GM23338 (cell line): ENCODE data around the gene EFCC1. TPM values are rescaled to one million over a fixed set of nuclear protein-coding genes. Genes with fewer than 3 reads are reported as not detected.

Experiments used
- ATAC-seq: fragments of 200-7000 bp; cut with Tn5 transposase; 3 replicates; pipeline ENCODE4 v1.9.1; 2020
- DNase-seq: peaks from one replicate; pipeline ENCODE4 v3.0.0-alpha.2; 2015; ENCODE audit warnings: low spot score
- H2AFZ ChIP-seq: fragments of 200-600 bp; sonication (generic); 2 replicates; pipeline ENCODE4 v1.8.0; 2016; ENCODE audit warnings: antibody characterized with exemption, mild to moderate bottlenecking, moderate library complexity
- H3F3A ChIP-seq: fragments of 200-600 bp; sonication (generic); replicated peaks from 2 replicates; pipeline ENCODE4 v1.8.0; 2017; ENCODE audit warnings: antibody characterized with exemption, mixed run types, low read depth
- H3K27ac ChIP-seq: fragments of 200-600 bp; sonication (generic); 2 replicates; pipeline ENCODE4 v1.6.1; 2016; ENCODE audit warnings: low read depth
- H3K27me3 ChIP-seq: fragments of 200-600 bp; sonication (generic); 2 replicates; pipeline ENCODE4 v1.8.0; 2016; ENCODE audit warnings: mild to moderate bottlenecking, mixed run types, moderate library complexity; ENCODE audit not compliant: insufficient read depth
- H3K36me3 ChIP-seq: fragments of 200-600 bp; sonication (generic); 2 replicates; pipeline ENCODE4 v1.8.0; 2016; ENCODE audit warnings: mild to moderate bottlenecking; ENCODE audit not compliant: insufficient read depth
- H3K4me1 ChIP-seq: fragments of 200-600 bp; sonication (generic); 2 replicates; pipeline ENCODE4 v1.8.0; 2016; ENCODE audit warnings: mild to moderate bottlenecking, moderate library complexity; ENCODE audit not compliant: insufficient read depth
- H3K4me2 ChIP-seq: fragments of 200-600 bp; sonication (generic); 2 replicates; pipeline ENCODE4 v1.7.1; 2017; ENCODE audit warnings: mixed run types
- H3K4me3 ChIP-seq: fragments of 200-600 bp; sonication (generic); 2 replicates; pipeline ENCODE4 v1.6.1; 2016; ENCODE audit warnings: mixed run types
- H3K79me2 ChIP-seq: fragments of 200-600 bp; sonication (generic); replicated peaks from 2 replicates; pipeline ENCODE4 v1.8.0; 2017; ENCODE audit warnings: mild to moderate bottlenecking; ENCODE audit not compliant: insufficient read depth
- H3K9me2 ChIP-seq: fragments of 200-600 bp; sonication (generic); 2 replicates; pipeline ENCODE4 v1.8.0; 2017; ENCODE audit not compliant: insufficient read depth
- H4K20me1 ChIP-seq: fragments of 200-600 bp; sonication (generic); replicated peaks from 2 replicates; pipeline ENCODE4 v1.8.0; 2017; ENCODE audit warnings: mild to moderate bottlenecking; ENCODE audit not compliant: insufficient read depth
- H3K27ac Mint-ChIP-seq: 2 replicates; pipeline ENCODE4 v1.8.0; 2020; ENCODE audit warnings: inconsistent platforms, mild to moderate bottlenecking, moderate library complexity, mixed read lengths
- H3K27me3 Mint-ChIP-seq: 3 replicates; pipeline ENCODE4 v1.8.0; 2022; ENCODE audit warnings: low read depth, mild to moderate bottlenecking, moderate library complexity, mixed read lengths, inconsistent platforms; ENCODE audit not compliant: insufficient read depth, poor library complexity
- H3K36me3 Mint-ChIP-seq: 3 replicates; pipeline ENCODE4 v1.8.0; 2021; ENCODE audit warnings: low read depth, mild to moderate bottlenecking, inconsistent platforms, moderate library complexity, mixed read lengths
- H3K4me1 Mint-ChIP-seq: 3 replicates; pipeline ENCODE4 v1.8.0; 2020; ENCODE audit warnings: mild to moderate bottlenecking, inconsistent platforms, mixed read lengths
- H3K4me3 Mint-ChIP-seq: 3 replicates; pipeline ENCODE4 v1.8.0; 2021; ENCODE audit warnings: moderate library complexity, mild to moderate bottlenecking, inconsistent platforms, mixed read lengths
- H3K9me3 Mint-ChIP-seq: 3 replicates; pipeline ENCODE4 v1.8.0; 2020; ENCODE audit warnings: moderate library complexity, mild to moderate bottlenecking, inconsistent platforms, mixed read lengths
- CREB1 ChIP-seq: fragments of 250-450 bp; sonication (Bioruptor Pico); IDR thresholded peaks from 2 replicates; pipeline ENCODE4 v1.5.0; 2020; ENCODE audit warnings: low read depth, mild to moderate bottlenecking, moderate library complexity
- EZH2 ChIP-seq: fragments of 200-600 bp; sonication (generic); IDR thresholded peaks from one replicate; pipeline ENCODE4 v1.8.0; 2017; ENCODE audit warnings: antibody characterized with exemption, mild to moderate bottlenecking, low read depth; ENCODE audit not compliant: unreplicated experiment
- EZH2phosphoT487 ChIP-seq: fragments of 200-600 bp; sonication (generic); IDR thresholded peaks from one replicate; pipeline ENCODE4 v1.8.1; 2018; ENCODE audit warnings: antibody characterized with exemption; ENCODE audit not compliant: unreplicated experiment
- JUNB ChIP-seq: IDR thresholded peaks from one replicate; pipeline ENCODE4 v1.6.1; 2016; ENCODE audit warnings: antibody characterized with exemption; ENCODE audit not compliant: unreplicated experiment
- POLR2AphosphoS5 ChIP-seq: IDR thresholded peaks from 2 replicates; pipeline ENCODE4 v1.6.1; 2016; ENCODE audit warnings: antibody characterized with exemption, low read depth
- STAT1 ChIP-seq: IDR thresholded peaks from one replicate; pipeline ENCODE4 v1.6.1; 2016; ENCODE audit warnings: antibody characterized with exemption; ENCODE audit not compliant: unreplicated experiment
- polyA plus RNA-seq: library from polyadenylated mRNA; unstranded; fragments of >200 nt; fragmentation: Nextera tagmentation; extraction: Ambion mirVana; gene quantifications from 2 replicates; pipeline ENCODE4 v1.2.1, GENCODE V29; 2016
- total RNA-seq: library from RNA; depleted of rRNA; stranded (reverse); fragments of >200 nt; shearing (Covaris generic); gene quantifications from 2 replicates; pipeline ENCODE4 v1.2.3, GENCODE V29; 2014
- TF ChIP-seq, protein P1 (sequence below): fragments of 250-450 bp; sonication (Bioruptor Pico); IDR thresholded peaks from 2 replicates; pipeline ENCODE4 v1.5.0; 2020; ENCODE audit warnings: mild to moderate bottlenecking, moderate library complexity

Gene EFCC1
- total and polyA plus RNA-seq, 2 experiments from 2014 or later, result not detected

- Histone ChIP-seq H3K4me2 (no peak overlapping the region), H3K4me3 (no peak overlapping the region), H3F3A (no peaks in the 10 kb centered on the region), H3K79me2 (no peaks in the 10 kb centered on the region), H2AFZ (no peak overlapping the region), H3K36me3 (no peaks in the 10 kb centered on the region), H3K27ac (no peak overlapping the region), H3K9me2 (no peaks in the 10 kb centered on the region), H4K20me1 (no peaks in the 10 kb centered on the region), H3K27me3 (no peaks in the 10 kb centered on the region), H3K4me1 (no peaks in the 10 kb centered on the region)
- TF ChIP-seq, protein P1, sequence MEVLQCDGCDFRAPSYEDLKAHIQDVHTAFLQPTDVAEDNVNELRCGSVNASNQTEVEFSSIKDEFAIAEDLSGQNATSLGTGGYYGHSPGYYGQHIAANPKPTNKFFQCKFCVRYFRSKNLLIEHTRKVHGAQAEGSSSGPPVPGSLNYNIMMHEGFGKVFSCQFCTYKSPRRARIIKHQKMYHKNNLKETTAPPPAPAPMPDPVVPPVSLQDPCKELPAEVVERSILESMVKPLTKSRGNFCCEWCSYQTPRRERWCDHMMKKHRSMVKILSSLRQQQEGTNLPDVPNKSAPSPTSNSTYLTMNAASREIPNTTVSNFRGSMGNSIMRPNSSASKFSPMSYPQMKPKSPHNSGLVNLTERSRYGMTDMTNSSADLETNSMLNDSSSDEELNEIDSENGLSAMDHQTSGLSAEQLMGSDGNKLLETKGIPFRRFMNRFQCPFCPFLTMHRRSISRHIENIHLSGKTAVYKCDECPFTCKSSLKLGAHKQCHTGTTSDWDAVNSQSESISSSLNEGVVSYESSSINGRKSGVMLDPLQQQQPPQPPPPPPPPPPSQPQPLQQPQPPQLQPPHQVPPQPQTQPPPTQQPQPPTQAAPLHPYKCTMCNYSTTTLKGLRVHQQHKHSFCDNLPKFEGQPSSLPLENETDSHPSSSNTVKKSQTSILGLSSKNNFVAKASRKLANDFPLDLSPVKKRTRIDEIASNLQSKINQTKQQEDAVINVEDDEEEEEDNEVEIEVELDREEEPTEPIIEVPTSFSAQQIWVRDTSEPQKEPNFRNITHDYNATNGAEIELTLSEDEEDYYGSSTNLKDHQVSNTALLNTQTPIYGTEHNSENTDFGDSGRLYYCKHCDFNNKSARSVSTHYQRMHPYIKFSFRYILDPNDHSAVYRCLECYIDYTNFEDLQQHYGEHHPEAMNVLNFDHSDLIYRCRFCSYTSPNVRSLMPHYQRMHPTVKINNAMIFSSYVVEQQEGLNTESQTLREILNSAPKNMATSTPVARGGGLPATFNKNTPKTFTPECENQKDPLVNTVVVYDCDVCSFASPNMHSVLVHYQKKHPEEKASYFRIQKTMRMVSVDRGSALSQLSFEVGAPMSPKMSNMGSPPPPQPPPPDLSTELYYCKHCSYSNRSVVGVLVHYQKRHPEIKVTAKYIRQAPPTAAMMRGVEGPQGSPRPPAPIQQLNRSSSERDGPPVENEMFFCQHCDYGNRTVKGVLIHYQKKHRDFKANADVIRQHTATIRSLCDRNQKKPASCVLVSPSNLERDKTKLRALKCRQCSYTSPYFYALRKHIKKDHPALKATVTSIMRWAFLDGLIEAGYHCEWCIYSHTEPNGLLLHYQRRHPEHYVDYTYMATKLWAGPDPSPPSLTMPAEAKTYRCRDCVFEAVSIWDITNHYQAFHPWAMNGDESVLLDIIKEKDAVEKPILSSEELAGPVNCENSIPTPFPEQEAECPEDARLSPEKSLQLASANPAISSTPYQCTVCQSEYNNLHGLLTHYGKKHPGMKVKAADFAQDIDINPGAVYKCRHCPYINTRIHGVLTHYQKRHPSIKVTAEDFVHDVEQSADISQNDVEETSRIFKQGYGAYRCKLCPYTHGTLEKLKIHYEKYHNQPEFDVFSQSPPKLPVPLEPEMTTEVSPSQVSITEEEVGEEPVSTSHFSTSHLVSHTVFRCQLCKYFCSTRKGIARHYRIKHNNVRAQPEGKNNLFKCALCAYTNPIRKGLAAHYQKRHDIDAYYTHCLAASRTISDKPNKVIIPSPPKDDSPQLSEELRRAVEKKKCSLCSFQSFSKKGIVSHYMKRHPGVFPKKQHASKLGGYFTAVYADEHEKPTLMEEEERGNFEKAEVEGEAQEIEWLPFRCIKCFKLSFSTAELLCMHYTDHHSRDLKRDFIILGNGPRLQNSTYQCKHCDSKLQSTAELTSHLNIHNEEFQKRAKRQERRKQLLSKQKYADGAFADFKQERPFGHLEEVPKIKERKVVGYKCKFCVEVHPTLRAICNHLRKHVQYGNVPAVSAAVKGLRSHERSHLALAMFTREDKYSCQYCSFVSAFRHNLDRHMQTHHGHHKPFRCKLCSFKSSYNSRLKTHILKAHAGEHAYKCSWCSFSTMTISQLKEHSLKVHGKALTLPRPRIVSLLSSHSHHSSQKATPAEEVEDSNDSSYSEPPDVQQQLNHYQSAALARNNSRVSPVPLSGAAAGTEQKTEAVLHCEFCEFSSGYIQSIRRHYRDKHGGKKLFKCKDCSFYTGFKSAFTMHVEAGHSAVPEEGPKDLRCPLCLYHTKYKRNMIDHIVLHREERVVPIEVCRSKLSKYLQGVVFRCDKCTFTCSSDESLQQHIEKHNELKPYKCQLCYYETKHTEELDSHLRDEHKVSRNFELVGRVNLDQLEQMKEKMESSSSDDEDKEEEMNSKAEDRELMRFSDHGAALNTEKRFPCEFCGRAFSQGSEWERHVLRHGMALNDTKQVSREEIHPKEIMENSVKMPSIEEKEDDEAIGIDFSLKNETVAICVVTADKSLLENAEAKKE (CRISPR knock-in tag), result no peak
- no peak for TF ChIP-seq EZH2
- TF ChIP-seq CREB1 (CRISPR knock-in tag), result no peak
- Mint-ChIP-seq H3K4me1 (no peaks in the 10 kb centered on the region), H3K4me3 (no peak overlapping the region), H3K36me3 (no peaks in the 10 kb centered on the region), H3K9me3 (no peaks in the 10 kb centered on the region), H3K27me3 (peaks cover 5% of the 10 kb centered on the region), H3K27ac (no peak overlapping the region)
- no peak for ATAC-seq
- DNase-seq, result no peak
These were observed 77.4 kb downstream of the EFCC1 start for GRCh38 chr3:129078510-129078909.

GRCh38 chr3:129081503-129081902 is 80.4 kb downstream of the EFCC1 start:
- H3K4me3 Mint-ChIP-seq, result no peak overlapping the region; the same call in 2 of the 3 replicates
- H3K4me1 Mint-ChIP-seq, result no peaks in the 10 kb centered on the region
- Histone ChIP-seq H3K79me2 (no peaks in the 10 kb centered on the region), H3K36me3 (no peaks in the 10 kb centered on the region), H3K4me3 (no peak overlapping the region), H3K27me3 (no peaks in the 10 kb centered on the region), H4K20me1 (no peaks in the 10 kb centered on the region), H3K4me2 (no peak overlapping the region), H3K4me1 (no peaks in the 10 kb centered on the region), H3F3A (no peaks in the 10 kb centered on the region), H3K9me2 (no peaks in the 10 kb centered on the region), H3K27ac (no peak overlapping the region), H2AFZ (no peak overlapping the region)
- no peaks in the 10 kb centered on the region for H3K9me3 Mint-ChIP-seq
- peaks cover 9% of the 10 kb centered on the region for H3K27me3 Mint-ChIP-seq
- H3K36me3 Mint-ChIP-seq, result no peaks in the 10 kb centered on the region
- H3K27ac Mint-ChIP-seq, result no peak overlapping the region; the same call in 1 of the 2 replicates
- ATAC-seq (no peak), DNase-seq (no peak)
- TF ChIP-seq CREB1 (CRISPR knock-in tag) (no peak), EZH2 (no peak), JUNB (no peak), STAT1 (no peak), POLR2AphosphoS5 (no peak), EZH2phosphoT487 (no peak)
- TF ChIP-seq, protein P1 (CRISPR knock-in tag), result no peak
